GM18870 (cell line): ENCODE measurements around the gene ABTB2.
A peak's percentile ranks its signal among the peaks of the same experiment; 100 is the strongest.
"Not testable (repeated sequence)": the region's sequence is repeated elsewhere in the genome, so short reads cannot be mapped to it uniquely, and the experiment has no call there.

Source experiments
- ATAC-seq: cut with Tn5 transposase; IDR thresholded peaks from one replicate; pipeline ENCODE4 v1.9.1; 2021; ENCODE audit warnings: moderate library complexity; ENCODE audit not compliant: unreplicated experiment

The ABTB2 gene

GRCh38 chr11:34266090-34266912, 91.5 kb downstream of the ABTB2 start:
- no peak for ATAC-seq

GRCh38 chr11:34264303-34265110, 93.3 kb downstream of the ABTB2 start:
- no peak for ATAC-seq

GRCh38 chr11:34263441-34264091, 94.2 kb downstream of the ABTB2 start:
- ATAC-seq: no peak

- no peak for ATAC-seq
Observed at GRCh38 chr11:34262531-34263081, 95.2 kb downstream of the ABTB2 start.

GRCh38 chr11:34261820-34262219, 96.0 kb downstream of the ABTB2 start:
- no peak for ATAC-seq

- ATAC-seq: no peak
Observed at GRCh38 chr11:34261095-34261494, 96.7 kb downstream of the ABTB2 start.

- ATAC-seq: no peak
Observed at GRCh38 chr11:34260072-34260575, 97.7 kb downstream of the ABTB2 start.

- ATAC-seq: no peak
Observed at GRCh38 chr11:34259087-34259486, 98.7 kb downstream of the ABTB2 start.

- ATAC-seq: no peak
Observed at GRCh38 chr11:34256626-34257025, 101.2 kb downstream of the ABTB2 start.

GRCh38 chr11:34256150-34256549, 101.7 kb downstream of the ABTB2 start:
- ATAC-seq: no peak

- ATAC-seq: no peak
Observed at GRCh38 chr11:34255101-34255500, 102.7 kb downstream of the ABTB2 start.

- no peak for ATAC-seq
Observed at GRCh38 chr11:34254011-34254410, 103.8 kb downstream of the ABTB2 start.

- ATAC-seq: no peak
Observed at GRCh38 chr11:34252651-34253050, 105.2 kb downstream of the ABTB2 start.

- ATAC-seq: no peak
Observed at GRCh38 chr11:34252015-34252414, 105.8 kb downstream of the ABTB2 start.

GRCh38 chr11:34251589-34251980, 106.2 kb downstream of the ABTB2 start:
- ATAC-seq: no peak

- peak; percentile 72 for ATAC-seq
Observed at GRCh38 chr11:34250732-34251588, 106.8 kb downstream of the ABTB2 start.

- no peak for ATAC-seq
Observed at GRCh38 chr11:34250211-34250610, 107.6 kb downstream of the ABTB2 start.

GRCh38 chr11:34249439-34249838, 108.4 kb downstream of the ABTB2 start:
- no peak for ATAC-seq

GRCh38 chr11:34246511-34246910, 111.3 kb downstream of the ABTB2 start:
- ATAC-seq: not testable (repeated sequence)

GRCh38 chr11:34245041-34245440, 112.8 kb downstream of the ABTB2 start:
- ATAC-seq: no peak
